K562 (cell line): Measurements from ENCODE around the gene RAP1A. TPM values are rescaled to one million over a fixed set of nuclear protein-coding genes. Genes with fewer than 3 reads are reported as not detected.

ENCODE experiments used
- ARID1B ChIP-seq: fragments of 450-650 bp; IDR thresholded peaks from 2 replicates; pipeline ENCODE4 v1.6.1; 2016; ENCODE audit warnings: antibody characterized with exemption, mild to moderate bottlenecking, inconsistent platforms
- CAMTA2 ChIP-seq: fragments of 250-450 bp; sonication (Bioruptor Pico); conservative IDR thresholded peaks from 2 replicates; pipeline ENCODE4 v1.5.1; 2022
- CGGBP1 ChIP-seq: fragments of 250-450 bp; sonication (Bioruptor Pico); IDR thresholded peaks from 2 replicates; pipeline ENCODE4 v1.9.0; 2021; ENCODE audit warnings: mild to moderate bottlenecking
- CREB3L1 ChIP-seq: fragments of 450-650 bp; IDR thresholded peaks from 2 replicates; pipeline ENCODE4 v1.6.1; 2014; ENCODE audit warnings: low read depth, mild to moderate bottlenecking, moderate library complexity, borderline replicate concordance
- FOXM1 ChIP-seq, 2 experiments: fragments of 450-650 bp in 1 of 2; sonication (generic) in 1 of 2; formaldehyde crosslinking in 1 of 2; IDR thresholded peaks; 2 replicates each; pipeline versions ENCODE4 v1.6.1 to v1.9.0; 2017 to 2022; ENCODE audit warnings: low read depth in 2 of 2, mild to moderate bottlenecking in 2 of 2, missing genetic modification reagents in 1 of 2, moderate library complexity in 1 of 2
- GTF2A2 ChIP-seq: IDR thresholded peaks from 2 replicates; pipeline ENCODE4 v1.6.1; 2016; ENCODE audit warnings: mild to moderate bottlenecking, missing genetic modification characterization, missing compliant biosample characterization
- HCFC1 ChIP-seq: IDR thresholded peaks from 2 replicates; pipeline ENCODE4 v1.6.1; 2012; ENCODE audit warnings: low read depth, low read length, improper control_type of control experiment
- HEY1 ChIP-seq: fragments of 250-450 bp; sonication (Bioruptor Pico); IDR thresholded peaks from 2 replicates; pipeline ENCODE4 v1.5.0; 2020; ENCODE audit warnings: mild to moderate bottlenecking, moderate library complexity, borderline replicate concordance
- HNRNPL ChIP-seq: fragments of 200-400 bp; formaldehyde crosslinking; IDR thresholded peaks from 2 replicates; pipeline ENCODE4 v1.6.1; 2017; ENCODE audit warnings: low read depth, mild to moderate bottlenecking, low read length
- IFI16 ChIP-seq: fragments of 250-450 bp; sonication (Bioruptor Pico); IDR thresholded peaks from 2 replicates; pipeline ENCODE4 v2.1.2; 2022; ENCODE audit warnings: mild to moderate bottlenecking, inconsistent platforms
- KAT7 ChIP-seq: sonication (generic); formaldehyde crosslinking; IDR thresholded peaks from 2 replicates; pipeline ENCODE4 v1.8.0; 2022; ENCODE audit warnings: missing genetic modification reagents, mild to moderate bottlenecking, borderline replicate concordance
- NCOR1 ChIP-seq: fragments of 450-650 bp; IDR thresholded peaks from 2 replicates; pipeline ENCODE4 v1.6.1; 2016; ENCODE audit warnings: mild to moderate bottlenecking, moderate library complexity
- NR2C1 ChIP-seq, 2 experiments: fragments of 450-650 bp; IDR thresholded peaks; 2 replicates each; pipeline ENCODE4 v1.6.1; 2017; ENCODE audit warnings: mild to moderate bottlenecking in 2 of 2, antibody characterized with exemption in 1 of 2, inconsistent platforms in 1 of 2, missing compliant biosample characterization in 1 of 2, missing genetic modification characterization in 1 of 2
- PHF20 ChIP-seq: fragments of 450-650 bp; IDR thresholded peaks from 2 replicates; pipeline ENCODE4 v1.6.1; 2018; ENCODE audit not compliant: partially characterized antibody
- PKNOX1 ChIP-seq: fragments of 450-650 bp; IDR thresholded peaks from 2 replicates; pipeline ENCODE4 v1.6.1; 2016
- POLR2H ChIP-seq: IDR thresholded peaks from 2 replicates; pipeline ENCODE4 v1.6.1; 2016; ENCODE audit warnings: missing genetic modification characterization, low read depth, mild to moderate bottlenecking, control low read depth, missing compliant biosample characterization, moderate library complexity
- SMAD4 ChIP-seq: fragments of 250-450 bp; sonication (Bioruptor Pico); conservative IDR thresholded peaks from 2 replicates; pipeline ENCODE4 v1.8.0; 2021; ENCODE audit warnings: inconsistent platforms, mild to moderate bottlenecking, moderate library complexity
- SNAPC5 ChIP-seq: fragments of 250-450 bp; sonication (Bioruptor Pico); IDR thresholded peaks from 2 replicates; pipeline ENCODE4 v1.8.0; 2021; ENCODE audit warnings: moderate library complexity, mild to moderate bottlenecking, inconsistent platforms
- WHSC1 ChIP-seq: IDR thresholded peaks from one replicate; pipeline ENCODE4 v1.6.1; 2012; ENCODE audit warnings: low read length, control low read depth, inconsistent platforms
- YY1 ChIP-seq, 3 experiments: IDR thresholded peaks; 2 replicates each; pipeline ENCODE4 v1.6.1; 2011; ENCODE audit warnings: low read length in 2 of 3, mild to moderate bottlenecking in 2 of 3, moderate library complexity in 2 of 3, borderline replicate concordance in 1 of 3, control low read depth in 1 of 3, low read depth in 1 of 3; ENCODE audit not compliant: insufficient read depth in 3 of 3, insufficient replicate concordance in 2 of 3, control insufficient read depth in 1 of 3, insufficient read length in 1 of 3; ENCODE audit errors: extremely low read depth in 1 of 3
- ZBTB2 ChIP-seq: fragments of 450-650 bp; IDR thresholded peaks from 2 replicates; pipeline ENCODE4 v1.6.1; 2016; ENCODE audit warnings: antibody characterized with exemption
- ZNF184 ChIP-seq: sonication (generic); formaldehyde crosslinking; IDR thresholded peaks from 2 replicates; pipeline ENCODE4 v1.5.0; 2020; ENCODE audit warnings: missing genetic modification reagents
- ZSCAN29 ChIP-seq: fragments of 450-650 bp; IDR thresholded peaks from 2 replicates; pipeline ENCODE4 v1.6.1; 2017
- ZZZ3 ChIP-seq: fragments of 450-650 bp; IDR thresholded peaks from 2 replicates; pipeline ENCODE4 v1.6.1; 2016; ENCODE audit warnings: antibody characterized with exemption, mild to moderate bottlenecking, moderate library complexity
- polyA plus RNA-seq, 8 experiments: library from polyadenylated mRNA; depleted of rRNA in 4 of 8; stranded (reverse) in 5 of 8; unstranded in 3 of 8; fragments of >200 nt; fragmentation: Nextera tagmentation in 2 of 8; fragmentation: Illumina TruSeq in 1 of 8; extraction: Ambion mirVana in 2 of 8; extraction: Trizol in 1 of 8; gene quantifications; 2 replicates each; pipeline versions ENCODE4 v1.2.1 to v1.2.3, GENCODE V29; 2011 to 2014; ENCODE audit warnings: inconsistent platforms in 1 of 8, missing spikeins in 1 of 8
- total RNA-seq, 7 experiments: library from RNA; depleted of rRNA in 6 of 7; stranded (reverse); fragments of >200 nt in 6 of 7; fragmentation: Illumina TruSeq in 2 of 7; extraction: Trizol in 2 of 7; gene quantifications; 2 replicates each; pipeline versions ENCODE4 v1.2.1 to v1.2.3, GENCODE V29; 2011 to 2021; ENCODE audit warnings: low replicate concordance in 1 of 7

Gene RAP1A
- total and polyA plus RNA-seq, 9 of the 15 experiments (the other 6 are each of a cell fraction or from before 2014, with no cell fraction given), result 13.4 to 86.2 (median 32.5) TPM

- TF ChIP-seq HNRNPL (no peak), CAMTA2 (peak; percentile 63; the same call in 1 of the 2 replicates), ZZZ3 (no peak), PHF20 (no peak), PKNOX1 (peak; percentile 47; the same call in 1 of the 2 replicates), NR2C1 (IDR thresholded peaks at IDR 0.05) (no peak), NR2C1 (tag; IDR thresholded peaks at IDR 0.05) (no peak), FOXM1 (IDR thresholded peaks at IDR 0.05; ENCODE audit: low read depth) (no peak), FOXM1 (CRISPR knock-in tag; IDR thresholded peaks at IDR 0.05; ENCODE audit: low read depth) (peak; percentile 70; the same call in 1 of the 2 replicates), SNAPC5 (CRISPR knock-in tag) (no peak), SMAD4 (CRISPR knock-in tag) (peak; percentile 69), CREB3L1 (peak; percentile 68; the same call in 1 of the 2 replicates), NCOR1 (no peak), POLR2H (no peak), YY1 (IDR thresholded peaks at IDR 0.05; ENCODE audit: borderline replicate concordance in 1 of 3, control insufficient read depth in 1 of 3, extremely low read depth in 1 of 3, insufficient read depth in 3 of 3, insufficient read length in 1 of 3, insufficient replicate concordance in 2 of 3, low read depth in 1 of 3, low read length in 2 of 3) (no peak), ZNF184 (CRISPR knock-in tag) (no peak), GTF2A2 (0 out of 2 replicates have a peak, but pooled peaks have one; percentile 34), KAT7 (no peak), ARID1B (no peak; the same call in 1 of the 2 replicates), HEY1 (CRISPR knock-in tag) (no peak), CGGBP1 (CRISPR knock-in tag) (no peak), ZSCAN29 (no peak), ZBTB2 (no peak), IFI16 (CRISPR knock-in tag) (no peak), HCFC1 (no peak), WHSC1 (no peak)
These were observed 119.8 kb downstream of the RAP1A start, which contains the start of gene INKA2 (continued) for GRCh38 chr1:111739194-111739924.
